Left forelimb (tissue), 1 donor: ENCODE measurements around the gene SCFD2.

Experiments used
- DNase-seq: peaks from one replicate; pipeline ENCODE4 v3.0.0-alpha.2; 2018; ENCODE audit warnings: low spot score

Gene SCFD2

DNA sequence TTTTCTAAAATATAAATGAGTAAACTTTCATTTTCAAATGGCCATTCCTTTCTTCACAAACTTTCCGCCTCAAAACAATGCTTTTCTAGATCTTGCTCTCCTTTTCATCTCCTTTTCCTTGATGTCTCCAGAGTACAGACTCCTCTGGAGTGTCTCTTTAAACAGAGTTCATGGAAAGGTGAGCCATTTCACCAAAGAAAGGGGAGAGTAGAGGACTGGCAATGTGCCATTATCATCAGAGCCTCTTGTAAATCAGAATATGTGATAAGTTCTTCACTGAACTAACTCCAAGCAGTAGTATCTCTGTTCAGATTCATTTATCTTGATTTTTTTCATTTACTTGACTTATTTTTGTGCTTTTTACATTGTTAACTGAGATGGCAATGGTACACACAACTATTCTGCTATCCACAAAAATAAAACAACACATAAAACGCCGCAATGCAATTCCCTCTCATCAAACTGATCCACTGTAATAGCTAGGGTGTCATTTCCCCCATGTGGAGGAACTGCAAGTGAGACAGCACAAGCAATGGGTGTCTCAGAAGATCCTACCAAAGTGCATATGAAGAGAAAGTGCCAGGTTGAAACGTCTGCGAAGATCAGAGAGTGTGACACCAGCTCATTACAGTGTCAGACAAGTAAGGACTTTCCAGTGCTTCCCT, 378.3 kb downstream of the SCFD2 start:
- no peak for DNase-seq

DNA sequence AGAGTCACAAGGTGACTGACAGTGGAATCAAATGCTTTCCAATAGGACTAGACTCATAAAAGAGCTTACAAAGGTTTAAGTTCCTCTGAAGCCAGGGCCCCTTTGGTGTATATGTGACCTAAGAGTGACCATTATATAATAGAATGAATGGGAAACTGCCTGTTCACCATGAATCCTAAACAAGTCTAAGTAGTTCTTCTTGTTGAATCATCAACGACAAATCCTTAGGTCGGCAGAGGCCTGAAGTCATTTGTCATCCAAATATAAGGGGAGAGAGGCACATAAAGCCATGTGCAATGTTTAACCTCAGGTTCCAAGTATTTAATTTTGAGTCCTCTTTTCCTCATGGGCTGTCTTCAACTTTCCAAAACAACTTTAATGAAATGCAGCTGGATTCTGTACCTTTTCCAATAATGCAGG, 381.4 kb downstream of the SCFD2 start:
- DNase-seq = no peak

DNA sequence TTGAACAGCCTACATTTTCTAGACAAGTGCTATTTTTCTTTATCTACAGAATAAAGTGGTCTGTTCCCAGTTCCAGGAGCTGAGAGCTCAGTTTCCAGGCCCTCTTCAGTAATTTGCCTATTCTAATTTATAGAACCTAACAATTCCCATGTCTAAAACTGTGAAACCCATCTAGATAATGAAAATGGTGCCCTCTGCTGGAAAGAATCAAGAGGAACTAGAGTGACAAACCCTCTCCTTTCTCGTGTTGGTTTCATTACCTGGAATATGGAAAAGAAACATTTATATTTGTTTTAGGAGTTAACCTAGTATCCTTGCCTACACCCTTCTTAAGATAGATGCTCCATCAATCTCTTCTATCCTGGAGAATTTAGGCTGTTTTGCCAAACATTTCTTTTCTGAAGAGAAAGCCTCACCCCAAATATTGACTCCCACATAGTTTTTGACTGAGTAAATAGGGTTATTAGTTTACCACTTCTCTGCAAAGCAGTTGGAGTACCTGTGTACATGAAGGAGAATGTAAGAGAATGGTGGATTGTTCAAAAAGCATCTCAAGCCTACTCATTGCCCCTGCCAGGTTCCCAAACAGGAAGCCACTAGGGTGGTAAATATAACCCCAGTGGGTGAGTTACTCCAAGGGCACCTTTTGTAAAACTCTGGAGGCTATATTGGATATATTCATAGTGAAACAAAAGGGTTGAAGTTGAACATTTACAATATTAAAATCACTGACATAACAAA, 382.1 kb downstream of the SCFD2 start:
- no peak for DNase-seq

DNA sequence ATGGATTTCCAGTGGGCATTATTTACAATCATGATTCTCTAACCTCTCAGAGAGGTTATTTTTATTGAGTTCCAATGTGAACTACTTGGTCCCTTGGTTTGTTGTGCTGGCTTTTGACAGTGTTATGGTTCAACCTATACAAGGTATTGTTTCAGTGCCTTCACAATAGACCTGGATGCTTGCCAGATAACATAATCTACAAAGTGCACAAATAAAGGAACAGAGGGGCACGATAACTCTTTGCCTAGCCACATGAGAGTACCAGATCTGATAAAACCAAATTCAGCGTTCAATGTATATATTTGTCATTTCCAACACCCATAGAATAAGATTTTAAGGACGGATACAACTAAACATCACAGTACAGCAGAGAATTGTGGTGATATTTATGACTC, 382.9 kb downstream of the SCFD2 start:
- no peak for DNase-seq

DNA sequence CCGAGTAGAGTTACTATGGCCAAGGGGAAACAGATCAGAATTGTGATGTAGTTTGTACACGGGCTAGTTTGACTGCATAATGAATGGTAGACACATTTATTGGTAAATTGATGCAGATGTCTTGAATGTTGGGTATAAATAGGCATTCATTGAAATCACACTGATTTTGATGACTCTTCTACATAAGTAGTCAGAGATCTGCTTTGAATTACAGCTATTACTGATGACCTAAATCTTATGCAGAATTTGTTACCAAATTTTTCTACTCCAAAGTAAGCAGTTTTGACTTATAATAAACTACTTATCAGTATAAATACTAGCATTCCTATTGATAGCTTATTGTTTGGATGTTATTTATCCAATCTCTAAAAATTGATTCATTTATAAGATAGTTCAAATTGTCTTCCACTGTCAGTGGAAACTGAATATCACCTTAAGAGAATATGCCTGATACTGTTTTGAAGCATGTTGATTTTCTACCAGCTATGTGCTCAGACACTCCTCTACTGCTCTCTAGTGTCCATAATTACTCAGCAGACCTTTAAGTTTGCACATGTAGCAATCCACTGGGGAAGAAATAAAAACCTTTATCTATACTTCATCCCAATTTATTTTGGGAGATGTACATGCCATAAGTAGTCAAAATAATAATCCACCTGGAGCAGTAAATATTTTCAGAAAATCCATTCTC, 383.5 kb downstream of the SCFD2 start:
- no peak for DNase-seq

DNA sequence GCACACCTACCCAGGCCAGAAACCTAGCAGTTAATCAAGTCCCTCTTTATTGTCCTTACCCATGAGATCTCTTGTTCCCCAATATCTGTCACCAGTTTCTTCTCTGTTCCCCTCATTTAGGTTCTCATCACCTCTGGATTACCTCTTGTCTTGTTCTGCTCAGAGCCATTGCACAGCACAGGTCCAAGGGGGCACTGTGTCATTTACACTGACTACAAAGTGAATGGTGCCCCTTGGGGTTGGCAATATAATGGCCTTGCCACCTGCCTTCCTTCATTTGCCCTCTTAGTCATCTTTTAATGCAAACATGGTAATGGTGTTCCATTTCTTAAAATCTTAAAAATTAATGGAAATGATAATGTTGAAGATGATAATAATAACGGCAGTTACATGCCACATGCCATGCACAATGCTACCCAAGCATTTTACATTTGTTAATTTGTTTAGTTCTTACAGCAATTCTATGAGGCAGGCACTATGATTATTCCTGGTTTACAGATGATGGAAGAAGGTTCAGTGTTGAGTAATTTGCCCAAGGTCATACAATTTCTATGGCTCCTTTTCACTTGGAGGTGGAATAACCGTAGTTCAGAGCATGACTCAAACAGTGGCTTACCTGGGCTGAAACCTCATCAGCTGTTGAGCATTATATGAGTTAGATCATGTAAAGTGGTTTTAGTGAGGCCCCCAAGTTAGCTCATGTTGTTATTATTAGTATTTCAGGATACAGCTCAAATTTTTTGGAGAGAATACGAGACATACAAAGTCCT, 385.9 kb downstream of the SCFD2 start:
- no peak for DNase-seq

DNA sequence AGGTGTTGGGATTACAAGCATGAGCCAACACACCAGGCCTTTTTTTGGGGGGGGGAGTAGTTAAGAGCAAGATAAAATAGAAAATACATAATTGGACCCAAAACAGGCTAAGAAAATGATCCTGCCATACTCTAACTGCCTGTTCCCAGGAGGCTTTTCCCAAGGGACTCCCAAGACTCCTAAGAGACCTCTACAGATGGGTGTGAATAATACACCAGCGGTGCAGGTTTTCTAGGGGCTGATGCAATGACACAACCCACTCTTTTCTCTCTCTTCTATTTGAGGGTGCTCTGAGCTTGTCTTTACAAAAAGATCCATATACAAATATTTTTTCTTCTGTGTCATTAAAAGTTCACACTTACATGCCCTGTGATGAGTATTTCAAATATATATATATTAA, 386.8 kb downstream of the SCFD2 start:
- no peak for DNase-seq

DNA sequence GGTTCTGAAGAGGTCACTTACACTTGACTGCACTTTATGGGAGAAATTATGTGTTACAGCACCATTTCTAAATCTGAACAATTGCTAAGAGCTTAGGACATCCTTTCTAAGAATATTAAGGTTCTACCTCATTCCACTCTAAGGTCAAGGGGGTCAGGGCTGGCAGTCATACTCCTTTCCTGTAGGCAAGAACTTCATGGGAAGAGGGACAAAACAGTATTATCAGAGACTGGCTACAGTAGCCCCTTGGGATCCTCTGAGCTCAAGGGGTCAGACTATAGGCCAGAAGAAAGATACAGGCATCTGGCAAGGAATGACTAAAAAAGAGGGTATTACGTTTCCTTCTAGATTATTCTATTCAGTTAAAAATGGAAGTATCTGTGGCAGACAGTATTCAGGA, 388.6 kb downstream of the SCFD2 start:
- no peak for DNase-seq

DNA sequence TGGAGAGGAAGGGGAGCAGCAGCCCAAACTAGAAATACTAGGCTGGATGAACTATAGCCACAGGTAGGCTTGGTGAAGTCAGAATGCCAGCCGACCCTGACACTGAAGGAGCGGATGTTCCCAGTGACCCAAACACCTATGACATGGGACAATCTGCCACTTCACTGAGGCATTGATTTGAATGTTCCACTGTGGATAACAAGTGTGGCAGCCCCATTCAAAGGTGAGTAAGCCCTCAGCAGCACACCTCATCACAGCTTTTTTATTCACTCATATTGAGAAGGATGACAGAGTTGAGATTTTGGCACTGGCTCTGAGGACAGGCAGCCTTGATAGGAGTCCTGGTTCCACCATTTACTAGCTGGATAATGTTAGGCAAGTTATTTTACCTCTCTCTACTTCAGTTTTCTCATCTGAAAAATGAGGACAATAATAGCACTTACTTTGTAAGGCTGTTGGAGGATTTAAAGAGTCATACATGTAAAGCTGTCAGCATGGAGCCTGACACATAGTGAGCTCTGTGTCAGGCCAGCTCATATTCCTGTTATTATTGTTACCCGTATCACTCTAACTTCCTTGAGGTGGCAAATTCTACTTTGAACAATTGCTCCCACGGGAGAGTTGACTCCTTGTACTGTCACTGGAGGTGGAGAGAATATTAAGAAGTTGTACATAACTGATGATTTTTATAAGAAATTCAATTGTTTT, 389.2 kb downstream of the SCFD2 start:
- no peak for DNase-seq

DNA sequence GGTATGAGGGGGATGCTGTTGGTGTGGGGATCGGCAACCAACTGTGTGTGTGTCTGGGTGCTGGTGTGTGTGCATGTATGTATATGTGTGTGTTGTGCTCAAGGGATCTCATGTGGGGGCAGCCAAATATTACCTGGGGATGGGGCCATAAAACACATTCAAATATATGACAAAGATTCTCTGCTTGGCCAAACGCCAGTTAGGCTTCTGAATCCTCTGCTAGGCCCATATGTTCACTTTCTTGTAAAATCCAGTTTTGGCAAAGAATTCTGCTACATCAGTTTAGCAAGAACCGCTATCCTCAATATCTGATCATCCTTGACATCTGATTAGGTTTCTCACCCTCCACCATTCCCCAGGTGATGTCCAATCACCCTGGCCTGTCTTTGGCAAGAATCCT, 397.2 kb downstream of the SCFD2 start:
- no peak for DNase-seq

DNA sequence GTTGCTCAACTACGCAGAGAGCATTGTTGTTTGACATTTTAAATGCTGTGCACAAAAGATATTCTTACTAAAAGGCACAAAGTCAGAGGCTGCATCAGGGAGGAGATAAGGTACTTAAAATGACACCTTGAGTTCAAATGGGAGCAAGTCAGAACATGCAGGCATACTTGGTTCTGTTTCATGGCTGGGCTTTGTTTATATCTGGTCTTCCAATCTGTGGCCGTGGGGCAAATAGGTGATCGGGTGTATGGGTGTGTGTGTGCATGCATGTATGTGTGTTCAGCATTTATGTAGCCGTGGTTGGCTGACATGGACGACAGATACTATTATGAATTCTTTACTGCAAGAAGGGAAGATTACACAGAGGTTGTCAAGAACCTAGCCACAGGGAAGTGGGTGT, 397.6 kb downstream of the SCFD2 start:
- no peak for DNase-seq

DNA sequence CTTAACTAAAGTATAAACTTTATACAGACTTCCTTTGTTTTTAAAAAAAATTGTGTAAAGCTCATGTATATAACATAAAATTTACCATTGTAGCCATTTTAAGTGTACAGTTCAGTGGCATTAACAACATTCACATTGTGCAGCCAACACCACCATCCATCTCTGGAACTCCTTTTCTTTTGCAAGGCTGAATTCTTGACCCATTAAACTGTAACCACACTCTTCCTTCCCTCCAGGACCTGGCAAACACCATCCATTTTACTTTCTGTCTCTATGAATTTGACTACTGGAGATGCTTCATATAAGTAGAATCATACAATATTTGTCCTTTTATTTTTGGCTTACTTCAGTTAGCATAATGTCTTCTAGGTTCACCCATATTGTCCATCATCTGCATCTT, 399.1 kb downstream of the SCFD2 start:
- no peak for DNase-seq

DNA sequence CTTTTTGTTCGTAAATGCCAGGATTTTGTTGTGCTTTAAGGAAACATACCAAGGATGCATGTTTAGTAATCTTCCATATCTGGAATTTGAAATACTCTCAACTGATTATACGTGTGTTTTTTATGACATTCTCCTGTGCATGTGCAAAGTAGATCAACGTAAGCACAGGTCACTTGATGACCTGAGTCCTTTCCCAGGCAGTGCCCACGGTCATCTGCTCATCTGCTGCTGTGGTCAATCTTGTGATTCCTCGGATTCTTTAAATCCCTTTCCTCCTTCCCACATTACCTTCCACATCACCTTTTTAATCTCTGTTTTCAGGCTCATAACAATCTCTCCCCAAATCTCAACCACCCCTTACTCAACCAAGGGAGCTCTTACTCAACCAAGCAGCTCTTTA, 399.7 kb downstream of the SCFD2 start:
- no peak for DNase-seq

DNA sequence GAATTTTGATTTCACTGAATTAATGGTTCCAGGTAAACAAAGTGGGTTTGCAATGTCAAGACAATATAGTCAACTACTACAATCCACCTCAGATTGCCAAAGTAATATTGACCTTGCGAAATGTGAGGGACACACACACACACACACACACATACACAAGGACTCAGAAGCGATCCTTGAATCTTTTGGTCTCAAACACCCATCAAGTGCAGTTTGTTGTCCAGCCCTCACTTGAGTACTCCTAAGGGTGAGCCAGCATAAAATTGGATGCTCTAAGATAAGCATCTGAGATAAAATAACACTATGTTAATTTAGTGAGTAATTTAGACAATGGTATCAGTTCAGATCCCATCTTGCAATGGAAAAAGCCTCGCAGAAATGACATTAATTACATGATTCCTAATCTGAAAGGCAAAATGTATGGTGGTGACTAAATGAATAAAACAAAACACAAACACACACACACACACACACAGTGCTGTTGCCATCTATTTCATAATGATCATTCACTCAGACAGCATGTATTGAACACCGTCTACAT, 401.2 kb downstream of the SCFD2 start:
- no peak for DNase-seq

DNA sequence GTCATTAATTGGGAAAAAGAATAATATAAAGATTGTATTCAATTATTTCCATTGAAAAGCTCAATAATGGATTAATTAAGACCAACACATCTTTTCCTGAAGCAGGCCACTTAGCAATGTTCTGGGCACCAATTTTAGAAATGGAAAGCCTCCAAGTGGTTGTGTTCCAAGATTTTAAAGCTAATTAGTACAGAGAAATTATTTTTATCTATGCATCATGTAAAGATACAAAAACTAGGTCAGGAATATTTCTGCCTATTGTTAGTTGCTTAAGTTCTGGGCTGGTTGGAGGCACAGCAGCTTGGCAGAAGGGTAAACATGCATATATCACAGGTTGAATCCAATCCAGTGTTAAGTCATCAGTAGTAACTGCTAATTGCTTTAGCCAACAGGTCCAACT, 401.9 kb downstream of the SCFD2 start:
- DNase-seq = no peak

DNA sequence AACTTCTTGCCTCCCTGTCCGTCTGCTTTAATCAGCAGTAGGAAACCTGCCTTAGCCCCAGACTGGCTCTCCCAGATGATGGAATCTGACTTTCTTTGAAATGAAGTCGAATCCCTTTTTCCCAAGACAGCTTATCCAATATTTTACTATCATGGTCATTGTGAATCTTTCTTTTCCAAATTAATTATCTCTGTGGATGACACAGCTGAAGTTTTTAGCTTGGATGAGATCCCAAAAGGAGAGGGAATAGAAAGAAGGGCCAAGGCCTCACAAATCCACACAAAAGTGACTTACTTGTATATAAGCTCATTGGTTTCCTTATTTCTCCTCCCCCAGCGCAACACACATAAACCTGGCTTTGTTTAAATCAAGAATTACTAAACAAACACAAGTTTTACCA, 403.1 kb downstream of the SCFD2 start:
- no peak for DNase-seq

DNA sequence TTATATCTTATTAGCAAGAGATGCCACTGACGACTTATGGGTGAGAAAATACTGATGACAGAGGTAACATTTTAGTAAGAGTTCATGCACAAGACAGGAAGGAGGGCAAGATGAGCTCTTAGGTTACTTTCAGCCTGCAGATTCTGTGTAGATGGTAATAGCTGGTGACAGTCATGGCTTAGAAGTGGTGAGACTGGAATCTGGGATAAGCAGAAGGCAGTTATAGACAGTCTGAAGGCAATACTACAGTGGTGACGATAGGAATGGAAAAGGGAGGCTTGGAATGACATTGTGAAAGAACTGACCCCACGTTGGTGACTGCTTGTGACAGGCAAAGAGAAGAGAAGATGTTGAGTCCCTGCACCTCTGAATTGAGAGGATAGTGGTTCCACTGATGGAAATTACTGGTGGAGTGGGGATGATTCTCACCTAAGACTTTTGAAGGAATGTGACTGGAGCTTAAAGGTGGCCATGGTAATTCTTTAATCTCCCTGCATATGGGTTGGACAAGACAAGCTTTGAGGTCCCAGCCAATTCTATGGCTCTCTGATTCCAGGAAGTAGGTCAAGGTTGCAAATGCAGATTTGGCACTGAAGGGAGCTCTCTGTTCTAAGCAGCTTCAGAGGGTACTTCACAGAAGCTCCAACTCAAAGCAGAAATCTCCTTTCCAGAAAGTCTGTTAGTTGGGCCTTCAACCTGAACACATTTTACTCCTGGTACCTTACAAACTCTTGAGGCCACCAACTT, 404.0 kb downstream of the SCFD2 start:
- no peak for DNase-seq

DNA sequence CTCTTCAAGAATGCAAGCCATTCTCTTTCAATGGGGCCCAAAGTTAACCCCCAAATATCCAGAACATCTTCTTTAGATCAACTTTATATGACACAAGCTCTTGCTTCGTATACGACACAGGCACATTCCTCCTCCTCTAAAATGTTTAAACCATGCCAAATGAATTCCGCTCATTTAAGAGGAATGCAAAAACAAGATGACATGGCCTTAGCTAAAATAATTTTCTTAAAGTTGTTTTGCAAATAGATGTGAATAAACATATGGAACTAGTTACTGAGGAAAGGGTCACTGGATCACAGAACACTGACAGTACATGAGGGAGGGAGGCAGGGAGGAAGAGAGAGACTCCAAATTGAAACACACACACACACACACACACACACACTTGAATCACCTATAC, 406.3 kb downstream of the SCFD2 start:
- DNase-seq = no peak

DNA sequence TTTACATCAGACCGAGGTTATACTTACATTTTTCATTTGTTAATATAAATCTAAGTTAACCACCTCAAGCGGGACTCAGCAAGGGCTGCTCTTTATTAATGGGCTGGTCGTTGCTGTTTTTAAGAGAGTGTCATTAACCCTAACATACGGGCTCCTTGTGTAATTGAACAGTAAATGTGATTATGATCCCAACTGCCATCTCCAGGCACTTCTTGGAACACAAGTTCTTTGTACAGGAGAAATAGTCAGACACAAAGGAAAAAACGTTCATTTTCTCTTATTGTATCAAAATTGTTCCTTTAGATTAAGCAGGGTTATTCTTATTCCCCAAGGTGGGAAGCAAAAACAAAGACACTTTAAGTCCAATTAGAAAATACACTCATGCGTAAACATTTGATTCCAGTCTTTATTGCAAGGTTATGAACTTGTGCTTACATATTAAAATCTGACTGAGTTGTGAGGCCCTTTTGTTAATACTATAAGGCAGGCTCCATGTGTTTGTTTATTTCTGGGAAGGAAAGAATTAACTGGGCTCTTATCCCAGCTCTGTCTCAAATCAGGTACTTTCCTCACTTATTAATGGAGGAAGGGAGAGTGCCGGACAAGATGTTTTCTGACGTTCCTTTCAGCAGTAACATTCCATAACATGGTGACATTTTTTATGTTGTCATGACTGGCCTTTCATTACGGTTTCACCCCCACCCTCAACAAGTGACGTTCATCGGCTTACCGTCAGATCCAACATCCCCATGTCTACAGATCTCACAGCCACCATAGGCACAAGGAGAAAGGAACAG, 407.8 kb downstream of the SCFD2 start:
- no peak for DNase-seq

DNA sequence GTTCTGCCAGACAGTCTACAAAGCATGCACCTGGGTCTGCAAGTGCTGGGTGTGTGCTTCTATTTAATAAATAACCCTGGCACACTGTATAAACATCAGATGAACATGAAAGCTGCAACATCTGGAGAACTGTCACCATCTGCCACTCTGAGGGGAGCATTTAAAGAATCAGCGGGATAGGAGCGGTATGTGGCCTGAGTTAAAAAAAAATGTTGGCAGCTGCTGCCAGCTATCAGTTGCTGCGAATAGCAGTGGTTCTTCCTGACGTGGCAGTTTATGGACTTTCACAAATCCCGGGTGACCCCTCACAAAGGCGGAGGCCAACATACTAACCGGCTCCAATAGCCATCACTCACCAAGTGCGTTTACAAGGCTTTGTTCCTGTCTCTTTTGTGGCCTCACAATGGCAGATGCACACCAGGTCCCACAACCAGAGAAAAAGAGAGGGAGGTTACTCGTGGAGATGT, 408.6 kb downstream of the SCFD2 start:
- DNase-seq = peak; percentile 72
